Measurements from ENCODE around the gene HS2ST1.
A peak's percentile ranks its signal among the peaks of the same experiment; 100 is the strongest.

Gene HS2ST1

GRCh38 chr1:87129606-87130005 lies 215.2 kb downstream of the HS2ST1 start:
- no peak for TF ChIP-seq CTCF (IDR thresholded peaks at IDR 0.05; ENCODE audit: borderline replicate concordance, control extremely low read depth, extremely low read depth, insufficient read depth, missing control alignments)
- in situ Hi-C loops (cut with MboI; ENCODE audit: low sequenced_read_pairs, unreplicated experiment) = loop anchor here (25.0 kb wide), 2 partner anchors 158 to 833 kb away; no protein-coding TSS in a partner anchor
- DNase-seq (ENCODE audit: low spot score) = no peak

- TF ChIP-seq CTCF (IDR thresholded peaks at IDR 0.05; ENCODE audit: borderline replicate concordance, control extremely low read depth, extremely low read depth, insufficient read depth, missing control alignments) = no peak
- DNase-seq (ENCODE audit: low spot score) = no peak
- in situ Hi-C loops (cut with MboI; ENCODE audit: low sequenced_read_pairs, unreplicated experiment) = loop anchor here (25.0 kb wide), 2 partner anchors 157 to 832 kb away; no protein-coding TSS in a partner anchor
These were observed 216.0 kb downstream of the HS2ST1 start for GRCh38 chr1:87130438-87130837.

- DNase-seq (ENCODE audit: low spot score) = peak; percentile 88
- in situ Hi-C loops (cut with MboI; ENCODE audit: low sequenced_read_pairs, unreplicated experiment) = loop anchor here (25.0 kb wide), 2 partner anchors 155 to 830 kb away; no protein-coding TSS in a partner anchor
- TF ChIP-seq CTCF (IDR thresholded peaks at IDR 0.05; ENCODE audit: borderline replicate concordance, control extremely low read depth, extremely low read depth, insufficient read depth, missing control alignments) = peak; percentile 99
These were observed 217.4 kb downstream of the HS2ST1 start for GRCh38 chr1:87131809-87132283.

- in situ Hi-C loops (cut with MboI; ENCODE audit: low sequenced_read_pairs, unreplicated experiment) = loop anchor here (25.0 kb wide), 2 partner anchors 155 to 830 kb away; no protein-coding TSS in a partner anchor
- no peak for TF ChIP-seq CTCF (IDR thresholded peaks at IDR 0.05; ENCODE audit: borderline replicate concordance, control extremely low read depth, extremely low read depth, insufficient read depth, missing control alignments)
- peak; percentile 38 for DNase-seq (ENCODE audit: low spot score)
These were observed 217.9 kb downstream of the HS2ST1 start for GRCh38 chr1:87132284-87132870.

GRCh38 chr1:87134061-87134460 lies 219.6 kb downstream of the HS2ST1 start:
- in situ Hi-C loops (cut with MboI; ENCODE audit: low sequenced_read_pairs, unreplicated experiment) = loop anchor here (25.0 kb wide), 2 partner anchors 153 to 828 kb away; no protein-coding TSS in a partner anchor
- no peak for DNase-seq (ENCODE audit: low spot score)
- no peak for TF ChIP-seq CTCF (IDR thresholded peaks at IDR 0.05; ENCODE audit: borderline replicate concordance, control extremely low read depth, extremely low read depth, insufficient read depth, missing control alignments)

GRCh38 chr1:87134625-87135328 lies 220.3 kb downstream of the HS2ST1 start:
- no peak for TF ChIP-seq CTCF (IDR thresholded peaks at IDR 0.05; ENCODE audit: borderline replicate concordance, control extremely low read depth, extremely low read depth, insufficient read depth, missing control alignments)
- in situ Hi-C loops (cut with MboI; ENCODE audit: low sequenced_read_pairs, unreplicated experiment) = loop anchor here (25.0 kb wide), 2 partner anchors 153 to 828 kb away; no protein-coding TSS in a partner anchor

More at GRCh38 chr1:87134625-87135328, 220.3 kb downstream of the HS2ST1 start:
- no peak for DNase-seq (ENCODE audit: low spot score)
